KMS-11 (cell line): ENCODE measurements around the gene HTRA3.

Source experiments
- H2AFZ ChIP-seq: fragments of 200-600 bp; sonication (generic); 2 replicates; pipeline ENCODE4 v1.6.1; 2016; ENCODE audit warnings: antibody characterized with exemption, mixed run types, low read depth
- H3K27ac ChIP-seq: fragments of 200-600 bp; sonication (generic); 2 replicates; pipeline ENCODE4 v1.6.1; 2016; ENCODE audit warnings: mild to moderate bottlenecking, mixed run types
- H3K27me3 ChIP-seq: fragments of 200-600 bp; sonication (generic); 2 replicates; pipeline ENCODE4 v1.6.1; 2017; ENCODE audit warnings: mild to moderate bottlenecking, low read depth, mixed run types, moderate library complexity; ENCODE audit not compliant: insufficient read depth
- H3K36me3 ChIP-seq: fragments of 200-600 bp; sonication (generic); 2 replicates; pipeline ENCODE4 v1.6.1; 2017; ENCODE audit warnings: mild to moderate bottlenecking, mixed run types; ENCODE audit not compliant: insufficient read depth
- H3K4me1 ChIP-seq: fragments of 200-600 bp; sonication (generic); 2 replicates; pipeline ENCODE4 v1.6.1; 2016; ENCODE audit warnings: mild to moderate bottlenecking, low read depth, mixed run types; ENCODE audit not compliant: poor library complexity, severe bottlenecking
- H3K4me2 ChIP-seq: fragments of 200-600 bp; sonication (generic); 2 replicates; pipeline ENCODE4 v1.7.0; 2016; ENCODE audit warnings: mild to moderate bottlenecking, mixed run types
- H3K4me3 ChIP-seq: fragments of 200-600 bp; sonication (generic); IDR thresholded peaks from 2 replicates; pipeline ENCODE4 v1.6.1; 2017; ENCODE audit warnings: low read depth, low read length, mixed read lengths; ENCODE audit not compliant: insufficient read depth
- H3K79me2 ChIP-seq: fragments of 200-600 bp; sonication (generic); 2 replicates; pipeline ENCODE4 v1.6.1; 2016; ENCODE audit warnings: low read depth, mixed run types; ENCODE audit not compliant: insufficient read depth
- H3K9ac ChIP-seq: fragments of 200-600 bp; sonication (generic); 2 replicates; pipeline ENCODE4 v1.6.1; 2016; ENCODE audit warnings: mild to moderate bottlenecking, mixed run types
- H4K20me1 ChIP-seq: fragments of 200-600 bp; sonication (generic); 2 replicates; pipeline ENCODE4 v1.6.1; 2016; ENCODE audit warnings: mild to moderate bottlenecking, mixed run types; ENCODE audit not compliant: insufficient read depth
- TF ChIP-seq, protein P1 (sequence below): fragments of 200-600 bp; sonication (generic); conservative IDR thresholded peaks from 2 replicates; pipeline ENCODE4 v1.6.1; 2017; ENCODE audit warnings: low read depth, mild to moderate bottlenecking, antibody characterized with exemption, low read length, moderate library complexity, mixed read lengths

Gene HTRA3

DNA sequence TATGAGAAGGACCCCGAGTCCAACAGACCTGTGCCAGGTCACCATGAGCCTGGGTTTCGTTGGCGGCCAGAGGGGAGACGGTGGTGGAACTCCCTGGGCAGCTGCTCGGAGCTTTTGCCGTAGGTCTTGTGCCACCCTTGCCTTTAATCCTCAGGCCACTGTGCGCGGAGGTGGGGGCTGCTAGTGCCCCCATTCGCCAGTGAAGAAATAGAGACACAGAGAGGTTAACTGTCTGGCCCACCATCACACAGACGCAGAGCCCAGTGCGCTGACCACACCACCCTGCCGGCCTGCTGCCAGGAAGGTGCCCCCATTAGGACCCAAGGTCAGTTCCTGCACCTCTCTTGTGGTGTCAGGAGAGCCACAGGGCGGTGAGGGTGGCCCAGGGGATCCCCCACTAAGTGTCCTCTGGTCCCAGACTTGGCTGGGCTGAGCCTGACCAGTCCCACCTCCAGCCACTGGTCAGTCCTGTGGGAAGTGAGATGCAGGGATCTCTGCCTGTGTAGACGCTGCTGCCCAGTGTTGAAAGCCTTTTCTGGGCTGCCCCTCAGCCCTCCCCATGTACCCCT, 28.3 kb upstream of the HTRA3 start:
- TF ChIP-seq, protein P1, sequence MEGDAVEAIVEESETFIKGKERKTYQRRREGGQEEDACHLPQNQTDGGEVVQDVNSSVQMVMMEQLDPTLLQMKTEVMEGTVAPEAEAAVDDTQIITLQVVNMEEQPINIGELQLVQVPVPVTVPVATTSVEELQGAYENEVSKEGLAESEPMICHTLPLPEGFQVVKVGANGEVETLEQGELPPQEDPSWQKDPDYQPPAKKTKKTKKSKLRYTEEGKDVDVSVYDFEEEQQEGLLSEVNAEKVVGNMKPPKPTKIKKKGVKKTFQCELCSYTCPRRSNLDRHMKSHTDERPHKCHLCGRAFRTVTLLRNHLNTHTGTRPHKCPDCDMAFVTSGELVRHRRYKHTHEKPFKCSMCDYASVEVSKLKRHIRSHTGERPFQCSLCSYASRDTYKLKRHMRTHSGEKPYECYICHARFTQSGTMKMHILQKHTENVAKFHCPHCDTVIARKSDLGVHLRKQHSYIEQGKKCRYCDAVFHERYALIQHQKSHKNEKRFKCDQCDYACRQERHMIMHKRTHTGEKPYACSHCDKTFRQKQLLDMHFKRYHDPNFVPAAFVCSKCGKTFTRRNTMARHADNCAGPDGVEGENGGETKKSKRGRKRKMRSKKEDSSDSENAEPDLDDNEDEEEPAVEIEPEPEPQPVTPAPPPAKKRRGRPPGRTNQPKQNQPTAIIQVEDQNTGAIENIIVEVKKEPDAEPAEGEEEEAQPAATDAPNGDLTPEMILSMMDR, result no peak
- Histone ChIP-seq H3K4me1 (no peaks in the 10 kb centered on the region), H3K36me3 (no peaks in the 10 kb centered on the region), H3K27me3 (no peaks in the 10 kb centered on the region), H3K4me3 (no peak overlapping the region), H3K79me2 (no peaks in the 10 kb centered on the region), H2AFZ (no peak overlapping the region), H3K4me2 (no peak overlapping the region), H3K9ac (no peak overlapping the region), H4K20me1 (no peaks in the 10 kb centered on the region), H3K27ac (no peak overlapping the region)

DNA sequence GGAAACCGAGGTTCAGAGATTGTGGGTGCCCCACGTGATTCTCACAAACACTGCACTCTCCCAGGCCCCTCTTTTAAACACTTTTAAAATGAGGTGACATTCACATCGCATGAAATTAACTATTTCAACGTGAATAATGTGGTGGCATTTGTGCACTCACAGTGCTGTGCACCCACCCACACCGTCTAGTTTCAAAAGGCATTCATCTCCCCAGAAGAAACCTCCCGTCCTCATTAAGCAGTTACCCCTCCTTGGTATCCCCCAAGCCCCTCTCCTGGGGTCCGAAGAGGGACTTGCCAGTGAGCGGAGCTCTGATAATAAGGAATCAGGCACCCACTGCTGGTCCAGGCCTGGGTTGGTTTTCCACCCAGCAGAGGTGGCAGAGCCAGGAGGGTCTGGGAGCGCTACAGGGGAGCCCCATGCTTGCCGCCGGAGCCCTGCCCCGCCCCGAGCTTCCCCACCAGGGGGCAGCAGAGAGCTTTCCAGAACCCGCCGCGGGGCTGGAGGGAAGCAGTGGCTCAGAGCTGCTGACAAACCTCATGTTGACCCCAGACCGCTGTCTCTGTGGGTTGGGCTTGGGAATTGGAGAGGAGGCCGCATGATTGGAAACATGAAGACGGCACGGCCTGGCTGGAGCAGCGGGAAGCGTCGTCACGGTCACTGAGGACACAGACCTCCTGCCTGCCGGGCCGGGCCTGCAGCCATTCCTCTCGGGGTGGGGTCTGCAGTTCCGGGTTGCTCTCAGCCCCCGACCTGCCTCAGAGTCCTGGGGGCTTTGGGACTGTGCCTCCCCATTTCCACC, 27.5 kb upstream of the HTRA3 start:
- no peak overlapping the region for H3K4me2 ChIP-seq
- no peak overlapping the region for H2AFZ ChIP-seq
- no peaks in the 10 kb centered on the region for H3K36me3 ChIP-seq

GRCh38 chr4:8242782-8243560, 26.6 kb upstream of the HTRA3 start:
- no peaks in the 10 kb centered on the region for H3K27me3 ChIP-seq
- H3K79me2 ChIP-seq, result no peaks in the 10 kb centered on the region
- no peak overlapping the region for H3K9ac ChIP-seq
- H2AFZ ChIP-seq, result no peak overlapping the region
- TF ChIP-seq, protein P1, result no peak
- H3K4me2 ChIP-seq, result no peak overlapping the region
- H3K36me3 ChIP-seq, result no peaks in the 10 kb centered on the region
- no peaks in the 10 kb centered on the region for H3K4me1 ChIP-seq
- H4K20me1 ChIP-seq, result no peaks in the 10 kb centered on the region
- H3K27ac ChIP-seq, result no peak overlapping the region
- no peak overlapping the region for H3K4me3 ChIP-seq

More for the DNA sequence above, 27.5 kb upstream of the HTRA3 start:
- Histone ChIP-seq H4K20me1 (no peaks in the 10 kb centered on the region), H3K79me2 (no peaks in the 10 kb centered on the region), H3K27ac (no peak overlapping the region), H3K9ac (no peak overlapping the region), H3K27me3 (no peaks in the 10 kb centered on the region), H3K4me3 (no peak overlapping the region), H3K4me1 (no peaks in the 10 kb centered on the region)
- TF ChIP-seq, protein P1, result peak; percentile 64

DNA sequence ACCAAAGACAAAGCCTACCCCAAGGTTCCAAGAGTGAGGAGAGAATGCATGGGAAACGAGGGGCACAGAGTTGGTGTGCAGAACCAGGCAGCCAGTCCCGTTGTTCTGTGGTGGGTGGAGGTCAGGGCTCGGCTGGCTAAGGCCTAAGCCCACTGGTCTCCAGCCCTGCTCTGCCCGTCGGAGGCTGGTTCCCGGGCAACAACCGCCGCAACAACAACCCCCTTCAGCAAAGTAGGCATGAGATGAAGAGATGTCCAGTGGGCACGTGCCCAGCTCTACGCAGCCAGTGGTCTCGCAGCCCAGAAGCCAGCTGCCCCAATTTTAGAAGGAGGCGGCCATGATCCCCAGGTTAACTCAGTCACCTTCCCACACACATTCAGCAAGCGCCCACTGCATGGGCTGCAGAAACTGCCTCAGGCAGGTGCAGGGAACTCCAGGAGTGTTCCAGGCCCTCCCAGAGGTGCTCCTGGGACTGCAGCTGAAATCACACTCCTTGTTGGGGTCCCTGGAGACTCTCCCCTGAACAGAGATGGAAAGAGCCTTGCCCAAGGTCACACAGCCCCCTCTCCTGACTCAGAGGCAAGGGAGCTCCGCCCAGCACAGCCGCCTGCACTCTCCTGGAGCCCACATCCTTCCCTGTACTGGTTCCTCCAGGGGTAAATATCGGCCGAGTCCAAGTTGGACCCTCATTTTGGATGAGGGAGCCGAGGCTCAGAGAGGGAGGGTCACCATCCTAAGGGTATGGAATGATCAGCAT, 25.4 kb upstream of the HTRA3 start:
- Histone ChIP-seq H3K79me2 (no peaks in the 10 kb centered on the region), H3K4me3 (no peak overlapping the region), H3K4me2 (no peak overlapping the region), H4K20me1 (no peaks in the 10 kb centered on the region), H3K9ac (no peak overlapping the region), H3K36me3 (no peaks in the 10 kb centered on the region), H3K27me3 (no peaks in the 10 kb centered on the region), H3K27ac (no peak overlapping the region), H3K4me1 (no peaks in the 10 kb centered on the region), H2AFZ (no peak overlapping the region)
- TF ChIP-seq, protein P1, result no peak
